22Rv1 (cell line): ENCODE data around the gene CNIH2.

Experiments used
- ZFX ChIP-seq: fragments of 450-650 bp; IDR thresholded peaks from 2 replicates; pipeline ENCODE4 v1.6.1; 2017; ENCODE audit warnings: antibody characterized with exemption, borderline replicate concordance
- TF ChIP-seq, protein P1 (sequence below): fragments of 450-650 bp; IDR thresholded peaks from 2 replicates; pipeline ENCODE4 v1.5.1; 2017; ENCODE audit warnings: mild to moderate bottlenecking

DNA sequence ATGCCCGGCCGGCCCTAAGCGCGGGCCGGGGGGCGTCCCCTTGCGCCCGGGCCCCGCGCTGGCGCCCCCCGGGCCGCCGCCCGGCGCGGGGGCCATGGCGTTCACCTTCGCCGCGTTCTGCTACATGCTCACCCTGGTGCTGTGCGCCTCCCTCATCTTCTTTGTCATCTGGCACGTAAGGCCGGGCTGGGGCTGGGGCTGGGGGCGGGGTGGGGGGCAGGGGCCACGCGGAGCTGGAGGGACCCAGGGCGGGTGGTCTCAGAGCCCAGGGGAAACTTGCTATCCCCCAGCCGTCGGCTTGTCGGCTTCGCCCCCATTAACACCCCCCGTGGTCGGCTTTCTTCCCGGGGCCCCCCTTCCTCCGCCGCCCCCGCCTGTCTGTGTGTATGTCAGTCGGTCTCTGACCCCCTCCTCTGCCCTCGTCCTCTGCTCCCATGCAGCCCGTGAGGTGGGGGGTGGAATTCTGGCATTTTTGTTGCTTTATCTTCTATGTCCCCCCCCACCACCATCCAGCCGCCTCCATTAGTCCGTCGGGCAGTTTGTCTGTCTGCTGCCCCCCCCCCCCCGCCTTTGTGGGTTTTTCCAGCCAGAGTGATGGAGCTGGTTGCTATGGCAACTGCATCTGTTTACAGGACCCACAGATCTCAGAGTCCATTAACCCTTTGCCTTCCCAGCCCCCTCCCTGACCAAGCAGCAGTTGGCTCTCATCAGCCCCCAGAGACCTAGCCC is 552 bp downstream of the CNIH2 start:
- TF ChIP-seq, protein P1, sequence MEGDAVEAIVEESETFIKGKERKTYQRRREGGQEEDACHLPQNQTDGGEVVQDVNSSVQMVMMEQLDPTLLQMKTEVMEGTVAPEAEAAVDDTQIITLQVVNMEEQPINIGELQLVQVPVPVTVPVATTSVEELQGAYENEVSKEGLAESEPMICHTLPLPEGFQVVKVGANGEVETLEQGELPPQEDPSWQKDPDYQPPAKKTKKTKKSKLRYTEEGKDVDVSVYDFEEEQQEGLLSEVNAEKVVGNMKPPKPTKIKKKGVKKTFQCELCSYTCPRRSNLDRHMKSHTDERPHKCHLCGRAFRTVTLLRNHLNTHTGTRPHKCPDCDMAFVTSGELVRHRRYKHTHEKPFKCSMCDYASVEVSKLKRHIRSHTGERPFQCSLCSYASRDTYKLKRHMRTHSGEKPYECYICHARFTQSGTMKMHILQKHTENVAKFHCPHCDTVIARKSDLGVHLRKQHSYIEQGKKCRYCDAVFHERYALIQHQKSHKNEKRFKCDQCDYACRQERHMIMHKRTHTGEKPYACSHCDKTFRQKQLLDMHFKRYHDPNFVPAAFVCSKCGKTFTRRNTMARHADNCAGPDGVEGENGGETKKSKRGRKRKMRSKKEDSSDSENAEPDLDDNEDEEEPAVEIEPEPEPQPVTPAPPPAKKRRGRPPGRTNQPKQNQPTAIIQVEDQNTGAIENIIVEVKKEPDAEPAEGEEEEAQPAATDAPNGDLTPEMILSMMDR, result no peak
- no peak for TF ChIP-seq ZFX
